Lung microvascular endothelial cell (primary cell): Measurements from ENCODE around the gene GLCE. TPM values are rescaled to one million over a fixed set of nuclear protein-coding genes. Genes with fewer than 3 reads are reported as not detected.

Source experiments
- DNase-seq, 2 donors: peaks; one replicate each; pipeline versions ENCODE4 v3.0.0 to v3.0.0-alpha.2; 2010; ENCODE audit warnings: low read depth in 2 of 2
- total RNA-seq: library from RNA; depleted of rRNA; stranded (reverse); fragments of >200 nt; gene quantifications from 2 replicates; pipeline ENCODE4 v1.2.1, GENCODE V29; 2014

The GLCE gene
- total RNA-seq, 1 donor from 2014 or later = 28.0 TPM

GRCh38 chr15:69200832-69201745, 40.7 kb downstream of the GLCE start:
- no peak for DNase-seq

DNA sequence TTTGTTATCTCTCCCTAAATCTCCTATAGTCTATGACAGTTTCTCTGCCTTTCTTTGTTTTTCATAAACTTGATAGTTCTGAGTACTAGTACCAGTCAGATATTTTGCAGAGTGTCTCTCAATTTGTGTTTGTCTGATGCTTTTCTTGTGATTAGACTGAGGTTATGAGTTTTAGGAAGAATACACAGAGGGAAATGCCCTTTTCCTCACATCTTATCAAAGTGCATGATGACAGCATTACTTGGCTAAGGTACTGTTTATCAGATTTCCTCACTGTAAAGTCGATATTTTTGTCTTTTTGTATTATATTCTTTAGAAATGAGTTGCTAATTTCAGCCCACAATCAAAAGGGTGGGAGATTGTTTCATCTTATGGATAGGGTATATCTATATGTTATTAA, 45.6 kb downstream of the GLCE start:
- DNase-seq = peak in 1 of 2 donors; percentile 3

- DNase-seq = no peak
These were observed 49.2 kb downstream of the GLCE start for GRCh38 chr15:69209661-69210060.

DNA sequence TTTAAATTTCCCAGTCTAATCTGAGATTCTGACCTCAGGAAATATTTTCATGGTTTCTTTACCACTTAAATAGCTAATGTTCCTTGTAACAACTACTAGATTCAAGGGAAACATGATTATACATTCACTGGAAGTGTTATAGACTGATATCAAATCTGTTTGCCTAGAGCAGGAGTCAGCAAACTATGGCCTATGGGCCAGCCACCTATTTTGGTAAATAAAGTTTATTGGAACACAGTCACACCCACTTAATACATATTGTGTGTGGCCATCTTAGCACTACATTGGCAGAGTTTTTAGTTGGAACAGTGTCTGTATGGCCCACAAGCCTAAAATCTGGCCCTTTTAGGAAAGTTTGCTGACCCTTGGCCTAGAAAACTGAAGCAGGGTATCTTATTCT, 50.1 kb downstream of the GLCE start:
- no peak for DNase-seq

GRCh38 chr15:69213786-69214185, 53.4 kb downstream of the GLCE start:
- no peak for DNase-seq

DNA sequence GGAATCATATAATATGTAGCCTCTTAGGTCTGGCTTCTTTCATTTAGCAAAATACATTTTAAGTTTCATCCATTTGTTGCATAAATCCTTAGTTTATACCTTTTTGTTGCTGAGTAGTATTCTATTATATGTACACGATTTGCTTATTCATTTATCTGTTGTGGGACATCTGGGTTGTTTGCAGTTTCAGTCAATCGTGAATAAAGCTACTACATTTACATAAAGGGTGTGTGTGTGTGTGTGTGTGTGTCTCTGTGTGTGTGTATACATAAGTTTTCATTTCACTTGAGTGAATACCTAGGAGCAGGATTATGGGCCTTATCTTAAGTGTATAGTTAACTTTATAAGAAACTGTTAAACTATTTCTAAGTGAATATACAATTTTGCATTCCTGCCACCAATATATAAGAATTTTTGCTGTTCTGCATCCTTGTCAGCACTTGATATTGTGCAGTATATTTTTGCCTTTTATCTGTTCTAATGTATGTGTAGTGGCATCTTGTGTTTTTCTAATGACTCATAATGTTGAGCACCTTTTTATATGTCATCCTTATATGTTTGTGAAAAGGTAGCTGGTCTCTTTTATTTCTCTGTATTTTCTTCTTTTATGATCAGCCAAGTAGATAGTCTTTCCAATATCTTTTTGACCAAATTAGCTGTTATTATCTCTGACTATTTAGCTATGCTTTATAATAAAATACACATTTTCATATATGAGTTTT, 55.0 kb downstream of the GLCE start:
- no peak for DNase-seq

DNA sequence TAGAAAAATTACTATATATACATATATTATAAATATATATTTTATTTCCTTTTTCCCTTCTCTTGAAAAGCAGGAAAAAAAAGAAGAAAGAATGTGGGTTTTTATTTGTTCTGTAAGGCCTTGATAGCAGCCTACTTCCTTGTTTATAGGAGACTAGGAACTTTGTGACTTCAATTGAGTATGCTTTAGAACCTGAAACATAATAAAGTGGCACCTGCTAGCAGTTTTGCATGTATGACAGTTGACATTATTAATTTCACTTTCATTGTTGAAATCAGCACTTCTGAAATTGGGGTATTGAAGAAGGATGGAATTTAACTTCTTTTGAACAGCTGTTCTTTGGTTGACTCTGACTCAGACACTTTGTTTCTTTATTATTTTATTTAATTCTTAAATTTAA, 56.9 kb downstream of the GLCE start:
- DNase-seq = no peak

DNA sequence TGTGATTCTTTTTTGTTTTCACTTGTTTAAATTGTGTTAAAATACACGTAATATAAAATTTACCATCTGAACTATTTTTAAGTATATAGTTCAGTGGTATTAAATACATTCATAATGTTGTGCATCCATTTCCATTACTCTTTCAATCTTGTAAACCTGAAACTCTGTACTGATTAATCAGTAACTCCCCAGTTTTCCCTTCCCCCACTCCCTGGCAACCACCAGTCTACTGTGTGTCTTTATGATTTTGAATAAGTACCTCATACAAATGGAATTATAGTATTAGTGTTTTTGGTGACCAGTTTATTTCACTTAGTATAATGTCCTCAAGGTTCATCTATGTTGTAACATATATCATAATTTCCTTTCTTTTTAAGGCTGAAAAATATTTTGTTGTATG, 59.3 kb downstream of the GLCE start:
- no peak for DNase-seq

DNA sequence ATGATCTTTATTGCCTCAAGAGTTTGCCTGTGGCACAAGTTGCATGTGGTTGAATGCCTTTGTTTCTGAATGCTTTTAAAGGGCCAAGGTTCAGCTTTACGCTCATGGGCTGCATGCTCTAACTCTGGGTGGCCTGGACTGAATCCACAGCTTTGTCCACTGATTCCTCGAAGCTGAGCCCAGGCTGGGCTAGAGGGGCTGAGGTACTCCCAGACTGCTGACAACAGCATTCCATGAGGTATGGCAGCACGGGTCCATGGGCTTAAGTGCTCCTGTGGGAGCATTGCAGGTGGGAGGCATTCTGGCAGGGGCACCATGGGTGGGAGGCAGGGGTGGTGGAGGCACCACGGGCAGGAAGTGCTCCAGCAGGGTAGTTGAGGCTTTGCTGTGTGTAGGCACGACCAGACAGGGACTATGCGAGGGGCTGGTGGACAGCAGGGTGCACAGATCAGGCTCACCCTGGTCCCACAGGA, 61.6 kb downstream of the GLCE start:
- DNase-seq = no peak

DNA sequence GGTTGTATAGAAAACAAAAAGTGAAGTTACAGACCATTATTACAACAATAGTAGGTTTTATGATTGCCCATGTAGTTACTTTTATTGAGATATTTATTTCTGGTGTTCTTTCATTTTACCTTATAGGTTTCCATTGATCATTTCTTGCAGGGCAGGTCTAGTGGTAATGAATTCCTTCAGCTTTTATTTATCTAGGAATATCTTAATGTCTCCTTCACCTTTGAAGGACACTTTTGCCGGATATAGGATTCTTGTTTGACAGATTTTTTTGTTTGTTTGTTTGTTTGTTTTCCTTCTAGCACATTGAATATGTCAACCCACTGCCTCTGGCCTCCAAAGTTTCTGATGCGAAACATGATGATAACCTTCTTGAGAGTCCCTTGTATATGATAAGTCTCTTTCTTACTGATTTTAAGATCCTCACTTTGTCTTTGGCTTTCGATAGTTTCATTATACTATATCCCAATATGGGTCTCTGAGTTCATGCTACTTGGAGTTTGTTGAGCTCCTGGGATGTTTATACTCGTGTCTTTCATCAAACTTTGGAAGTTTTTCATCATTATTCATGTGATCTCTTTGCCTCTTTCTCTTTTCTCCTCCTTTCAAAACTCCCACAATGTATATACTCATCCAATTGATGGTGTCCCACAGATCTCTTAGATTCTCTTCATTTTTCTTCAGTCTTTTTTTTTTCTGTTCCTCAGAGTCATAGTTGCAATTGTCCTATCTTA, 62.8 kb downstream of the GLCE start:
- DNase-seq = no peak

DNA sequence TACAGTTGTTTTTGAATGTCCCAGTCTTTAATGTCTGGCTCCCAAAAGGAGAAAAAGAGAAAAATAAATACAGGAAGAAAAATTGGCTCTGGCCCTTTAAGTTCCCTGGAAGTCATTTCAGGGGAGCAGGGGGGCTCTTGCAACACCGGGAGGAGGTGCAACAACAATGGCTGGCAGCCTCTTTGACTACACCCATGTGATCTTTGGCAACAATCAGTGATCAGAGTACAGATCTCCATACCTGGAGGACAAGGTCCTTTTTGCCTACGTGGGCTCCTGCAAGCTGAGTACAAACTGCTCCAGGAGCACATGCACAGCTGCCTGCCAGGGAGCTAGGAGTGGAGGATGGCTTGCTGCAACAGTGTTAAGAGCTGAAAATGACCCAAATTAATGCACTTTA, 63.9 kb downstream of the GLCE start:
- DNase-seq = peak; percentile 2 to 23

- DNase-seq = peak; percentile 66 to 75
These were observed 65.1 kb downstream of the GLCE start for GRCh38 chr15:69225355-69226022.

DNA sequence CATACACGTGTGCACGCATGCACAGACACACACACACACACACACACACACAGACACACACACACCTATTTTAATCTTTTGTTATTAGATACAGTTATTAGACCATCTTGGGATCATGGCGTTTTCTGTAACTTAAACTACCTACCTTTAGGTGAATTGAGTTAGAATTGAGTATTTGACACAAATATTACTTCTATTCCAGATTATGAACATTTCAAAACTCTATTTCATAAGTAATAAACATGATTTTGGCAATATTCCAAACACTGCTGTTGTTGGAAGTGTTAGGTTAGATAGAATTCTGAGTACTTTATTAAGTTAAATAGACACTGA, 65.6 kb downstream of the GLCE start:
- no peak for DNase-seq

DNA sequence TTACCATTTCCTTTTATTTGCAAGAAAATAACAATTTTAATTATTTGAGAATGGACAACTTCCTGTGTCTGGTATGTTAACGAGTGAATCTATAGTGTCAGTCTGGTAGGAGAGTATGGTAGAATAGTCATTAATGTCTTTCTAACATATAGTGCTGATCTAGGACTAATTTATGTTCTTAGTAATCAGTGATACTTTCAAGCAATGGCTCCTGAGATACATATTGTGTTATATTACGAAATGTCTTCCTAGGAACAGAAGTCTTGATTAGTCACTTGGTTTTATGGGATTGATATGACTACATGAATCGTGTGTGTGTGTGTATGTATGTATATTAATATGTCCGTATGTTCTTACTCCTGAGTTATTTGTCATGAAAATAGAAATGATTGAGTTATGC, 71.7 kb downstream of the GLCE start:
- DNase-seq = no peak

DNA sequence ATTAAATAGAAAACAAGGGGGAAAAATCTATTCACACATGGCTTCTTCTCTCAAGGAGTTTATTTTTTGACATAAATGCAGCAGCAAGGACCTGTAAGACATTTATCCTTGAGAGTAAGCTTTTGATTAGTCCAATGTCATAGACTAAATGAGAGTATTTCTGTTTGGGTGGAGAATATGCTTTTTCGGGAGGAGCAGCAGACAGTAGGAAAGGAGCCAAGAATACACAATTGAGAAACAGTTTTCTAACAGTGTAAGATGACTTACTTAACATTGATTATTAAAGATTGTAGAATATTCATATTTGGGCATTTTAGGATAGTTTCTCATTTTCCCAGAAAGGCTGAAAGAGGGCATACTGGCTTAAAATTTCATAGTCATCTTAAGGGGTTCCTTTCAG, 72.3 kb downstream of the GLCE start:
- DNase-seq = no peak

DNA sequence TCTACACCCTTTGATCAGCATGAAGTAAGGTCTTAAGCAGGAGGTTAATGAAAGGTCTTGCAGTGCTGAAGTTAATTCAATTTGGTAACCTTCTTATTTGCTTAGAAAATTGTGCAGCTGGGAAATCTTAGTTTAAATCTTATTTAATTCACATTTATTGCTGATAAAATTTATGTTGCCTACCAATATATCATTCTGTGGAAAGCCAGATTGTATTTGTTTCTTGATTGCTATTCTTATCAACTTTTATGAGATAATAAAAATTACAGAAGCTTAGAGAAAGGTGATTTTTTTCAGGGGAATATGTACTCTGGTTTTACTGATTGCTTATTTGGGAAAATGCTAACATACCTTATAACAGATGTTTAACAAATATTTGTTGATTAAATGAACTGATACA, 74.2 kb downstream of the GLCE start:
- DNase-seq = no peak

GRCh38 chr15:69236505-69236904, 76.1 kb downstream of the GLCE start:
- DNase-seq = no peak

GRCh38 chr15:69237718-69238117, 77.3 kb downstream of the GLCE start:
- DNase-seq = no peak

DNA sequence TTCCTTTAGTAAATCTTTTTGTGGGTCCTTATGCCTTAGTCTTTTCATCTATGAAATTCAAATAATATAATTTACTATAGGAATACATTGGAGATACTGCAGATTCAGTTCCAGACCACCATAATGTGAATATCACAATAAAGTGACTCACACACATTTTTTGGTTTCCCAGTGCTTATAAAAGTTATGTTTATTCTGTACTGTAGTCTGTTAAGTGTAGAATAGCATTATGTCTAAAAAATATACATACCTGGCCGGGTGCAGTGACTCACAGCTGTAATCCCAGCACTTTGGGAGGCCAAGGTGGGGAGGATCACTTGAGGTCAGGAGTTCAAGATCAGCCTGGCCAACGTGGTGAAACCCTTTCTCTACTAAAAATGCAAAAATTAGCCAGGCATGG, 84.4 kb downstream of the GLCE start:
- DNase-seq = no peak

- peak; percentile 57 to 85 for DNase-seq
These were observed 92.7 kb downstream of the GLCE start for GRCh38 chr15:69253156-69253555.

DNA sequence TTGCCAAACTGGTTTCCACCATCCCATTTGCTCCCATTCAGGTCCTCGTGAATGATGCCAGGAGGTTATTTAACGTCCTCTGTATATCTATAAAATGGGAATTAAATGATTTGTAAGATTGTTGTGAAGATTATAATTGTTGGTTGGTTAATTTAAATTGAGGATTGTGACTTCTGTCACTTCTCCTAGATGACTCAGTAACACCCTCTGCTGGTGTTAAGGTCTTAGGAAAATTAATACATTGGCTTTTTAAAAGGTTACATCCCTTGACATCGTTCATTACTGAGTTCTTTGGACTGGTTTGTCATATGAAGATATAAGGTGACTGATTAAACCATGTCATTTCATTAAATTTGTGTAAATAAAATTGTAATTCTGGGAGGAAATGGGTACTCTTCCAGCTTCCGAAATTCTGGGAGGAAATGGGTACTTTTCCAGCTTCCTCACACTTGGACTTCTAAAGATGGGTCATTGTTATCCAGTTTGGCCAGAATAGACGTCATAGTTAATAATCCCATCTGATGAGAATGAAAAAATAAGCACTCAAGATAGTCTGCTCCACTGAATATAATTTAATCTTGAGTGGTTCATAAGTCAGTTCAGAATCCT, 105.0 kb downstream of the GLCE start:
- peak; percentile 54 to 61 for DNase-seq
